Activated CD4-positive, alpha-beta T cell treated with anti-CD3 and anti-CD28 coated beads, Interleukin-2, Interleukin-6, amounts not matched to agents 100 ng/mL and 50 ng/mL, durations not matched to agents 16 hours and 8 hours (primary cell): ENCODE measurements around the gene GFRA1.
"Not testable (repeated sequence)": the region's sequence is repeated elsewhere in the genome, so short reads cannot be mapped to it uniquely, and the experiment has no call there.

Experiments
- DNase-seq: peaks from one replicate; pipeline ENCODE4 v3.0.0-alpha.2; 2020

Gene GFRA1

DNA sequence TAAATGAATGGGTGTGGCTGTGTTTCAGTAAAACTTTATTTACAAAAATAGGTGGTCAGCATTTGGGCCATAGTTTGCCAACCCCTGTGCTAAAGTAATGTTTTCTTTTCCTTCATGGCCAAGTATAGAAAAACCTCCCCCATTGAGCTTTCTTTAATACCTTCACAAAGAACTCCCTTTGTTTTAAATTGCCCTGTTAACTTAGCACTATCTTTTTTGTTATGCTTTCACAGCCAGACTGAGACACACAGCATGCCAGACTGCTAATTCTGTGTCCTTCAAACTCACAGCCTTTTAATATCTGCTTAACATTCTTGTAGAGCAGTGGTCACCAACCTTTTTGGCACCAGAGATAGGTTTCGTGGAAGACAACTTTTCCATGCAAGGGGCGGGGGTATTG, 78.0 kb downstream of the GFRA1 start:
- no peak for DNase-seq

DNA sequence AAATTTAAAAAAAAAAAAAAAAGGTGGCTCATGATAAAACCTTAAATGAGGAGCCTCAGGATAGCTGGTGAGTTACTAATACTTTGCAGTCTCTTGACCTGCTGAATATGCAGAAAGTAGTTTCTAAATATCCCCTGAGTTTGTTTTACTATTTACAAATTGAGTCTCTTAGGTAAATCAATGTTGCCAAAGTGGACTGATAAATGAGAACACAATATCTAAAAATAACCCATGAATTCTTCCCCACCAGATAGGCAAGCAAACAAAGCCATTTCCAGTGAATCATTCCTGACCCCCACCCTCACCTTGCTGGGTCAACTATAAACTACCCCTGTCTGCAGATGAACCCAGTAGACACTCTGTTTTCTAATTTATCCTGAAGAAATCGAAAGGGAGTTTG, 78.9 kb downstream of the GFRA1 start:
- no peak for DNase-seq

DNA sequence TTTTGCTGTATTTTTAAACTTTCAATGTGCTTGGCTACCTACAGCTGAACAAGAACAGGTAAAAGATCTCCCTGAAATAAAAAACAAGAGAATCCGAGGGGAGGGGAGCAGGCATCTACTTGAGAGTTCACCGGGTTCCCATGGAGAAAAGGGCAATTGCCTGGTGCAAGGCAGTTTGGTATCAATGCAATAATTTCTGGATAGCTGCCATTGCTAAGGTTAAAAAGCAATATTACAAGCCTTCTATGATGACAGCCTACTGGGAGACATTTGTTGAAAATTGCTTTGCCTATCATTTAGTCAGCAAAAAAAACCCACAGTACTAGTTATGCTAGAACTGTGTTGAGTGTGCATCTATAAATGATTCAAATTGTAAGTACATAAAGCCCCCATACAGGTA, 82.1 kb downstream of the GFRA1 start:
- no peak for DNase-seq

GRCh38 chr10:116186273-116186672, 86.7 kb downstream of the GFRA1 start:
- DNase-seq: no peak

DNA sequence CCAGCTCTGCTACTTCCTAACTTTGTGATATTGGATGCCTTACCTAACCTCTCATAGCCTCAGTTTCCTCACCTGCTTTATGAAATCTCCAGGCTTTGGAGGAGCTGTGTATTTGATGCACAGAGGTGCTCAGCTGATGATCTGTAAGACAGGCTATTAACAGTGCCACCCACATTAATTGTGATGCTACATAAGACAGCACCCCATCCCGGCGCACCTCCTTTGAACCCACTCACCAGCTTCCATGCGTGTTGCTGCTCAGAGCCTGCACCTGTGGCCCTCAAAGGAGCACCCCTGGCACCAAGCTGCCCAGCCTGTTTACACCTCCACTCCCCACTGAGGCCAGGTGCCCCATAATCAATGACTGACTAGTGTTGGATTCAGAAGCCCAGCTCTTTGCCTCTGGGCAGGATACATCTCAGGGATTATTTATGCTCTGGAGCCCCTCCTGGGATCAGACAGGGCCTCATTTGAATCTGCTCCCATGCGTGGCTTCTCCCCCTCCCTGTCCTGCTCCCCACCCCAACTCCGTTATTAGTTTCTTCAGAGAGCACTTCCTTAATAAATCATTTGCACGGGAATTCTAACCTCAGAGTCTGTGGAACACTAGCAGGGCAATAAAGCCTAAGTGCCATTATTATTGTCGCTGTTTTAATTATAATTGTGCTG, 87.7 kb downstream of the GFRA1 start:
- no peak for DNase-seq

DNA sequence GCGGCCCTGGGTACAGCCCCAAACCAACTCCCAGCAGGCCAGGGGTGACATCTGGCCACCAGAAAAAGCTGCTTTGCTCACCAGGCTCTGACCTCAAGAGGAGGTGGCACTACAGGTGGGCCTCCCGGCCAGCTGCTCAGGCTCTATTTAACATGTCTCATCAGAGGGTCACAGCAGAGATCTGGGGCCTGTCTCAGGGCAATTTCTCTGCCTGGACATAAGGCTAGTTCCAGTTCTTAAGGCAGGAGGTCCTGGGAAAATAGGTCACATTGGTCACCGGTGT, 88.6 kb downstream of the GFRA1 start:
- no peak for DNase-seq

GRCh38 chr10:116183733-116184511, 89.1 kb downstream of the GFRA1 start:
- DNase-seq: no peak

- no peak for DNase-seq
Observed at GRCh38 chr10:116182426-116182825, 90.6 kb downstream of the GFRA1 start.

DNA sequence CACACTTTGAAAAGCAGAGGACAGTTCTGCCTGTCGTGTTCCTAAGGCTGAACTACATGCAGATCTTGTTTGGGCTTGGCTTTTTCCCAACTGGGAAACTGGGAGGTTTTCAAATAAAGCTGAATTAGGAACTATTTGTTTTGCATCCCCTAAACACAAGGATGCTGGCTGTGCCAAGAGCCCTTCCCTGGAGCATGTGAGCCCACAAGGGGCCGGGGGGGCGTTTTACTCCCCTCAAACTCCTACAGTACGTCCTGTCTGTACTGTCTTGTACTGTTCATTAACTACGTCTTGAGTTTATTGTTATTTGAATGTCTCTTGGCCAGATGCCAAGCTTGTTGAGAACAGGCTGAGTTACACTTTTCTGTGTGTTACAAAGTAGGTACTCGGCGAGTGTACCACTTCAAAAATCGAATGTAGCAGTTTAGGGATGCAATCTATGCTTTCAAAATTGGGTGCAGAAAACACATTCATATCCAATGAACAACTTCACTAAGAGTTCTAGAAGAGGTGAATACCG, 94.9 kb downstream of the GFRA1 start:
- DNase-seq: no peak

DNA sequence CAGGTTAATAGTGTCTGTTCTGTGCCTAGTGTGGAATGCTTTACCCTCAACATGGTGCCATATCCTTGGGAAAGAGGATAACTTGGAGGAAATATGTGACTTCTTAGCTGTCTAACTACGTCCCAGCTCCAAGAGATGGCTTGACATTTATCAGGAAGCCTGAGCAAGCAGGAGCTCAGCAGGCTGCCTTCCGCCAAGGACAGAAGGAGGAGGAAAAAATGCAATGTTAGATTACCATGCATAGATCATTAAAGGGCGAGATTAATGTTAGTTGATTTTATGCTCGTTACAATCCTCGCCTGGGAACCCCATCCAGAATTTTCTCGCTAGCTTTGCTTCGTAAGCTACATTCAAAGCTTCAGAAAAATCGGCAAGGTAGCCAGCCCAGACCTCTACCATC, 97.8 kb downstream of the GFRA1 start:
- DNase-seq: no peak

- DNase-seq: no peak
Observed at GRCh38 chr10:116171505-116171904, 101.5 kb downstream of the GFRA1 start.

DNA sequence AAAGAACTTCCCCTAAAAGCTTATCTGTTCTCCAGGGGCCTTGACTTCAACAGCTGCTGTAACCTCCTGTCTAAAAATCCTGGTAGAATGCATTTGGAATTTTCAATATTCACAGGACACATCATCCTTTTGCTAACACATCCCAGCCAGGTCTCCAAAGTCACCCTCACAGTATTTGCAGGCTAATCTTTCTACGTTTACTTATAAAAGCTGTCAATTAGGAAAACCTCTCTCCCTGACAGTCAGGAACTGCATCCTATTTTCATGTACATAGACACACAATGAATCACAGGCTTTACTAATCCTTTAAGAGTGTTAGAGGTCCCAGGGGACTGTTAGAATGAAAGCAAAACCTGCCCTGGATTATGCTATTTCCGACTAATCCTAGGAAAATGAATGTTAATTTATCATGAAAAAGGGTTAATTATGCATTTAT, 102.2 kb downstream of the GFRA1 start:
- DNase-seq: no peak

DNA sequence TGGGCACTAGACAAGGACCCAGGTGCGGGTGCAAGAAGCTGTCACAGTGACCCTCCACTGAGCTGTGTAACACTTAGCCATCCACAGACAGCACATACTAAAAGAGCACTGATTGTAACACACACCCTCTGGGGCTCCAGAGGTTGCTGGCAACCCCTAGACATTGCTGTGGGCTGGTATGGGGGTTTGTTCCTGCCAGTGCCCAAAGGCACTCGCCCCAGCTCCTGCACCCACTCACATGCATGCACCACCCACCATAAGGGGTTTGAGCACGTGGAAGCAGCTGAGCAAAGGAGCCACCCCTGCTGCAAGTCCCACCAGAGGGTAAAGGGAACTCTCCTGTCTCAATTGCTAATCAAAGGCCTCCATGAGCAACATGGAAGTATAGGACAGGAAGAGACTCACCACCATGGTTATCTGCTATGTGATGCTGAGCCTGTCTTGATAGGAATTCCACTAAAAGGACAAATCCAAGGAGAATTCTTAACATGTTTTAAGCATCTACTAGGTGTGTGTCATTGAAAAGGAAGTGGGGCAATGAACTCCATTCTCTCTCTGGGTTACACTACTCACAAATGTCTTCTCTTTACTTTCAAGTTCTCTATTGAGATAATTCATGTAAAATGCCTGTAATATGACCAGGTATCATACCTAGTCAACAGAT, 103.1 kb downstream of the GFRA1 start:
- no peak for DNase-seq

GRCh38 chr10:116168745-116169144, 104.3 kb downstream of the GFRA1 start:
- DNase-seq: no peak

DNA sequence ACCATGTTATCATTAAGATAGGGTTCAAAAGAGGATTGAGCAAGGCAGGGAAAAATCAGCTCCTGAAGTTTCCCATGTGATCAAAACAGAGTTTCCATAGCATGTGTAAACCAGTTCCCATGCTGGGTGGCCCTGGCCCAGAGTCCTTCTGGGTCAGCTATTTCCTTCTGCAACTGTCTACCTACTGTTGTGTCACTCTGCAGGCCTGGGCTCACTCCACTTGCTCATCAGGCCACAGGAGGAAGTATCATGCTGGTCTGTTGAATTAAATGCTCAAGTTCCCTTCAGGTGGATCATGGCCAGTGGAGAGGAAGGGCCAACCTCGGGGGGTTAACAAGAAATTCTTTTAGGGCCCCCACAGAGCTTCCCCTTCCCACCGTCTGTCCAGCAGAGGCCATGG, 104.7 kb downstream of the GFRA1 start:
- DNase-seq: no peak

DNA sequence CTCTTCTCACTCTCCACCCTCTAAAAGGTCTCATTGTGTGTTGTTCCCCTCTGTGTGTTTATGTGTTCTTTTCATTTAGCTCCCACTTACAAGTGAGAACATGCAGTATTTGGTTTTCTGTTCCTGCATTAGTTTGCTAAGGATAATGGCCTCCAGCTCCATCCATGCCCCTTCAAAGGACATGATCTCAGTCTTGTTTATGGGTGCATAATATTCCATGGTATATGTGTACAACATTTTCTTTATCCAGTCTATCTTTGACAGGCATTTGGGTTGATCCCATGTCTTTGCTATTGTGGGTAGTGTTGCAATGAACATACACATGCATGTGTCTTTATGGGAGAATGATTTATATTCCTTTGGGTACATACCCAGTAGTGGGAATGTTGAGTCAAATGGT, 107.1 kb downstream of the GFRA1 start:
- DNase-seq: not testable (repeated sequence)

GRCh38 chr10:116164291-116164690, 108.7 kb downstream of the GFRA1 start:
- no peak for DNase-seq

- no peak for DNase-seq
Observed at GRCh38 chr10:116163333-116164131, 109.5 kb downstream of the GFRA1 start.

DNA sequence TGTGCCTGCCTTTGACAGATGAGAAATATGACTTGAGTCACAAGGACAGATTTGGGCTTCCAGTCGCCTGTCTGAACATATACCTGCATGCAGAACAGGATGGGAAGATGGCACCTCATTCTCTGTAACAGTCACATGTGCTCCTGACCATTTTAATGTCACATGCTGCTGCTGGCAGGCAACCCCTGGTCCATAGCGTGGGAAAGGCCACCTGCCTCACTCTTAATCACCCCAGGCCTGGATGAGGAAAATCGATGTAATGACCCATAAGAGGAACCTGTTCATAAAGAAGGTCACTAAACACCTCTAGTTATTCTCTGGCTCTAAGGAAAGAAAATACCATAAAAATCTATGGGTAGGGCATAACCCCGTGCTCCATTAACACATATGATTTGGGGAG, 110.2 kb downstream of the GFRA1 start:
- DNase-seq: no peak

- no peak for DNase-seq
Observed at GRCh38 chr10:116160271-116160670, 112.7 kb downstream of the GFRA1 start.

DNA sequence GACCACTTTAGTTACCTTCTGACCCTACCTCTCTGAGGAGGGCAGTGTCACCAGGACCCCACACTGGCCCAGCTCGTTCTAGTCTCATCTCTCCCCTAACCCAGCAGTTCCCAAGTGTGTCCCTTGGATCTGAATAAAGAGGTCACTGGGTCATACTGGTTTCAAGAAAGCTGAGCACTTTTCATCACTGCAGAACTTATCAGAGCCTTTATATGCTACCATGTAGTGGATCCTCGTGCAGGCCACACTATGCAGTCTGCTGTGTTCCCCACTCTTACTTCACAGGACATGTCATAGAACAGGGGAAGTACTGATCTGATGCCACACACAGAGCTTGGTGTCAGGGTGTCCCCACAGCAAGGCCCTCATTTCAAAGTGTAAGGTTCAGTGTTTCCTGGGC, 113.8 kb downstream of the GFRA1 start:
- no peak for DNase-seq

GRCh38 chr10:116158036-116158435, 115.0 kb downstream of the GFRA1 start:
- DNase-seq: no peak

DNA sequence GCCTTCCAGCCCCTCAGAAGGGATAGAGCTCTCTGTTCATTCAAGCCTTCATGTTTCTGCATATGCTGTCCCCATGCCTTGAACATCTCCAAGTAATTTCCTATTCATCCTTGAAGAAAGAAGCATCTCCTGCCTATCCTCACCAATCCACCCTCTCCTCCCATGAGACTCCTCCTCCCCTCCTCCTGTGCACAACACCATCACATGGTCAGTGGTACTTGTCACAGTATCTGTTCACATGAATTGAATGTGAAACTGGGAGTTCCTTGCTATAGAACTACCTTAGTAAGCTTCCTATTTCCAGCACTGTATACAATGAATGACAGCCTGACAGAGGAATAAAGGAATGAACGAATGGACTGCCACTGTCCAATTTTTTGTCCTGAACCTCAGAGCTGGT, 115.5 kb downstream of the GFRA1 start:
- DNase-seq: no peak
